UCSD-AML1 (cell line): Measurements from ENCODE around the gene TRIM24.
"Not testable (repeated sequence)": the region's sequence is repeated elsewhere in the genome, so short reads cannot be mapped to it uniquely, and the experiment has no call there.

Experiments used
- DNase-seq: peaks from one replicate; lab custom pipeline; 2025; ENCODE audit not compliant: unreplicated experiment; lab: John Stamatoyannopoulos, UW

TRIM24 gene

GRCh38 chr7:138491612-138492386 is 31.7 kb downstream of the TRIM24 start:
- no peak for DNase-seq

- no peak for DNase-seq
Measured at GRCh38 chr7:138492423-138492822, 32.4 kb downstream of the TRIM24 start.

GRCh38 chr7:138493535-138493934 is 33.5 kb downstream of the TRIM24 start:
- no peak for DNase-seq

GRCh38 chr7:138495485-138495884 is 35.4 kb downstream of the TRIM24 start:
- DNase-seq = no peak

- no peak for DNase-seq
Measured at GRCh38 chr7:138499340-138499739, 39.3 kb downstream of the TRIM24 start.

- not testable (repeated sequence) for DNase-seq
Measured at GRCh38 chr7:138500303-138500702, 40.2 kb downstream of the TRIM24 start.

GRCh38 chr7:138500892-138501291 is 40.8 kb downstream of the TRIM24 start:
- no peak for DNase-seq

- no peak for DNase-seq
Measured at GRCh38 chr7:138502023-138502767, 42.1 kb downstream of the TRIM24 start.

- DNase-seq = no peak
Measured at GRCh38 chr7:138505361-138505873, 45.4 kb downstream of the TRIM24 start.

GRCh38 chr7:138506764-138507163 is 46.7 kb downstream of the TRIM24 start:
- no peak for DNase-seq

GRCh38 chr7:138510003-138510402 is 49.9 kb downstream of the TRIM24 start:
- DNase-seq = no peak

- DNase-seq = no peak
Measured at GRCh38 chr7:138512092-138512858, 52.2 kb downstream of the TRIM24 start.

GRCh38 chr7:138512885-138513284 is 52.8 kb downstream of the TRIM24 start:
- no peak for DNase-seq

- no peak for DNase-seq
Measured at GRCh38 chr7:138513344-138513871, 53.3 kb downstream of the TRIM24 start.

GRCh38 chr7:138514044-138514443 is 54.0 kb downstream of the TRIM24 start:
- DNase-seq = no peak

- DNase-seq = no peak
Measured at GRCh38 chr7:138515001-138515528, 55.0 kb downstream of the TRIM24 start.

GRCh38 chr7:138519061-138519798 is 59.2 kb downstream of the TRIM24 start:
- no peak for DNase-seq

- no peak for DNase-seq
Measured at GRCh38 chr7:138520742-138521141, 60.7 kb downstream of the TRIM24 start.

- DNase-seq = no peak
Measured at GRCh38 chr7:138521837-138522461, 61.9 kb downstream of the TRIM24 start.

- no peak for DNase-seq
Measured at GRCh38 chr7:138524259-138524658, 64.2 kb downstream of the TRIM24 start.
